Measurements from ENCODE around the gene KAT8. TPM values are rescaled to one million over a fixed set of nuclear protein-coding genes. Genes with fewer than 3 reads are reported as not detected.

The KAT8 gene
- total and polyA plus RNA-seq, 2 of the 13 experiments (the other 11 are each of a cell fraction or from before 2014, with no cell fraction given), result 79.0 to 84.2 TPM

DNA sequence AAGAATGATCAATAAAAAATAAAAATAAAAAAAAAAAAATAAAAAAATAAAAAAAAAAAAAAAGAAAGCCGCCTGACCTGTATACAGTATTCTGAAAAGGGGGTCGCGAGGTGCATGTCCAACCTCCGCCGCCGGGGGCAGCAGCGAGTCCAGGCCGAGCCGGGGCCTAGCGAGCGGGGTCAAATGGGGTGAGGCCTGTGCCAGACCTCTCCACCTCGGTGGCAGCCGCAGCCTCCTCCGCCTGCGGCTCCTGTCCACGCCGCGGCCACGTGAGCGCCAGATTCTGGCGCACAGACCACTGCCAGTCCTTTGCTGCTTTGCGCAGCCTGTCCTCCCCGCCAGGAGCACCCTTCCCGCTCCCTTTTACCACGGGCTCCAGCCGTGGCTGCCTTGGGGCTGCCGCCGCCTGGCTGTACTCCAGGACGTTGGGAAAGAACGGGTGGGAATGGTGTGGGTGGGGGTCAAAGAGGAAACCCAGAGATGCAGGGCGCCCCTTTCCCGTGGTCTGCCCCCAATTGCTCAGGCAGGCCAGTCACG lies 11.7 kb upstream of the KAT8 start (continued):
- TF ChIP-seq, protein P1, sequence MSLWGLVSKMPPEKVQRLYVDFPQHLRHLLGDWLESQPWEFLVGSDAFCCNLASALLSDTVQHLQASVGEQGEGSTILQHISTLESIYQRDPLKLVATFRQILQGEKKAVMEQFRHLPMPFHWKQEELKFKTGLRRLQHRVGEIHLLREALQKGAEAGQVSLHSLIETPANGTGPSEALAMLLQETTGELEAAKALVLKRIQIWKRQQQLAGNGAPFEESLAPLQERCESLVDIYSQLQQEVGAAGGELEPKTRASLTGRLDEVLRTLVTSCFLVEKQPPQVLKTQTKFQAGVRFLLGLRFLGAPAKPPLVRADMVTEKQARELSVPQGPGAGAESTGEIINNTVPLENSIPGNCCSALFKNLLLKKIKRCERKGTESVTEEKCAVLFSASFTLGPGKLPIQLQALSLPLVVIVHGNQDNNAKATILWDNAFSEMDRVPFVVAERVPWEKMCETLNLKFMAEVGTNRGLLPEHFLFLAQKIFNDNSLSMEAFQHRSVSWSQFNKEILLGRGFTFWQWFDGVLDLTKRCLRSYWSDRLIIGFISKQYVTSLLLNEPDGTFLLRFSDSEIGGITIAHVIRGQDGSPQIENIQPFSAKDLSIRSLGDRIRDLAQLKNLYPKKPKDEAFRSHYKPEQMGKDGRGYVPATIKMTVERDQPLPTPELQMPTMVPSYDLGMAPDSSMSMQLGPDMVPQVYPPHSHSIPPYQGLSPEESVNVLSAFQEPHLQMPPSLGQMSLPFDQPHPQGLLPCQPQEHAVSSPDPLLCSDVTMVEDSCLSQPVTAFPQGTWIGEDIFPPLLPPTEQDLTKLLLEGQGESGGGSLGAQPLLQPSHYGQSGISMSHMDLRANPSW (CRISPR knock-in tag; IDR thresholded peaks at IDR 0.05; ENCODE audit: borderline replicate concordance), result no peak
- TF ChIP-seq MATR3 (CRISPR knock-in tag; IDR thresholded peaks at IDR 0.05) (no peak), ZNF367 (CRISPR knock-in tag; IDR thresholded peaks at IDR 0.05; ENCODE audit: borderline replicate concordance) (peak; percentile 77; the same call in 1 of the 2 replicates), ZFP41 (CRISPR knock-in tag; IDR thresholded peaks at IDR 0.05; ENCODE audit: borderline replicate concordance) (peak; percentile 96; the same call in 1 of the 2 replicates), ZNF609 (CRISPR knock-in tag; IDR thresholded peaks at IDR 0.05; ENCODE audit: borderline replicate concordance) (peak; percentile 83; the same call in 1 of the 2 replicates), KAT2B (IDR thresholded peaks at IDR 0.05; ENCODE audit: borderline replicate concordance, low read depth, low read length) (no peak), ZNF605 (CRISPR knock-in tag; IDR thresholded peaks at IDR 0.05) (no peak; the same call in 1 of the 2 replicates), MYNN (CRISPR knock-in tag; IDR thresholded peaks at IDR 0.05; ENCODE audit: low read depth) (peak; percentile 88), ZC3H4 (CRISPR knock-in tag; IDR thresholded peaks at IDR 0.05; ENCODE audit: borderline replicate concordance) (peak; percentile 45; the same call in 1 of the 2 replicates), NR2C2 (CRISPR knock-in tag; IDR thresholded peaks at IDR 0.05; ENCODE audit: borderline replicate concordance) (peak; percentile 88), DMTF1 (CRISPR knock-in tag; IDR thresholded peaks at IDR 0.05) (peak; percentile 90; the same call in 1 of the 2 replicates)
- TF ChIP-seq, protein P2, sequence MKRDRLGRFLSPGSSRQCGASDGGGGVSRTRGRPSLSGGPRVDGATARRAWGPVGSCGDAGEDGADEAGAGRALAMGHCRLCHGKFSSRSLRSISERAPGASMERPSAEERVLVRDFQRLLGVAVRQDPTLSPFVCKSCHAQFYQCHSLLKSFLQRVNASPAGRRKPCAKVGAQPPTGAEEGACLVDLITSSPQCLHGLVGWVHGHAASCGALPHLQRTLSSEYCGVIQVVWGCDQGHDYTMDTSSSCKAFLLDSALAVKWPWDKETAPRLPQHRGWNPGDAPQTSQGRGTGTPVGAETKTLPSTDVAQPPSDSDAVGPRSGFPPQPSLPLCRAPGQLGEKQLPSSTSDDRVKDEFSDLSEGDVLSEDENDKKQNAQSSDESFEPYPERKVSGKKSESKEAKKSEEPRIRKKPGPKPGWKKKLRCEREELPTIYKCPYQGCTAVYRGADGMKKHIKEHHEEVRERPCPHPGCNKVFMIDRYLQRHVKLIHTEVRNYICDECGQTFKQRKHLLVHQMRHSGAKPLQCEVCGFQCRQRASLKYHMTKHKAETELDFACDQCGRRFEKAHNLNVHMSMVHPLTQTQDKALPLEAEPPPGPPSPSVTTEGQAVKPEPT (CRISPR knock-in tag; IDR thresholded peaks at IDR 0.05; ENCODE audit: low read depth), result 0 out of 2 replicates have a peak, but pooled peaks have one; percentile 67

Measured in HepG2 (cell line).